Endothelial cell of umbilical vein (primary cell): ENCODE results near the gene MINPP1.
"Not testable (repeated sequence)": the region's sequence is repeated elsewhere in the genome, so short reads cannot be mapped to it uniquely, and the experiment has no call there.

Source experiments
- EZH2 ChIP-seq: IDR thresholded peaks from 2 replicates; pipeline ENCODE4 v1.6.1; 2012; ENCODE audit warnings: borderline replicate concordance, low read depth, mild to moderate bottlenecking, moderate library complexity, low read length, inconsistent platforms; ENCODE audit not compliant: severe bottlenecking
- FOS ChIP-seq: IDR thresholded peaks from 2 replicates; pipeline ENCODE4 v1.6.1; 2011; ENCODE audit warnings: mild to moderate bottlenecking, low read length, moderate library complexity, borderline replicate concordance; ENCODE audit not compliant: insufficient read depth
- JUN ChIP-seq: IDR thresholded peaks from 2 replicates; pipeline ENCODE4 v1.6.1; 2011; ENCODE audit warnings: borderline replicate concordance, low read depth; ENCODE audit not compliant: insufficient read length, insufficient read depth
- POLR2A ChIP-seq: IDR thresholded peaks from 2 replicates; pipeline ENCODE4 v1.6.1; 2012; ENCODE audit warnings: low read depth, mild to moderate bottlenecking, control low read depth, low read length
- POLR2AphosphoS5 ChIP-seq: IDR thresholded peaks from 2 replicates; pipeline ENCODE4 v1.6.1; 2012; ENCODE audit warnings: low read depth, mild to moderate bottlenecking, control low read depth, low read length, moderate library complexity; ENCODE audit not compliant: insufficient read depth
- TF ChIP-seq, protein P1 (sequence below): IDR thresholded peaks from 2 replicates; pipeline ENCODE4 v1.6.1; 2011; ENCODE audit not compliant: insufficient read depth, insufficient read length
- TF ChIP-seq, protein P2 (sequence below), 2 donors: IDR thresholded peaks; 1 replicate in 1 of 2; 2 replicates in 1 of 2; pipeline ENCODE4 v1.5.1; 2011; ENCODE audit warnings: low read length in 2 of 2, mild to moderate bottlenecking in 2 of 2, moderate library complexity in 2 of 2, control low read depth in 1 of 2, inconsistent platforms in 1 of 2, low read depth in 1 of 2; ENCODE audit not compliant: insufficient read depth in 1 of 2; ENCODE audit errors: extremely low read depth in 1 of 2

DNA sequence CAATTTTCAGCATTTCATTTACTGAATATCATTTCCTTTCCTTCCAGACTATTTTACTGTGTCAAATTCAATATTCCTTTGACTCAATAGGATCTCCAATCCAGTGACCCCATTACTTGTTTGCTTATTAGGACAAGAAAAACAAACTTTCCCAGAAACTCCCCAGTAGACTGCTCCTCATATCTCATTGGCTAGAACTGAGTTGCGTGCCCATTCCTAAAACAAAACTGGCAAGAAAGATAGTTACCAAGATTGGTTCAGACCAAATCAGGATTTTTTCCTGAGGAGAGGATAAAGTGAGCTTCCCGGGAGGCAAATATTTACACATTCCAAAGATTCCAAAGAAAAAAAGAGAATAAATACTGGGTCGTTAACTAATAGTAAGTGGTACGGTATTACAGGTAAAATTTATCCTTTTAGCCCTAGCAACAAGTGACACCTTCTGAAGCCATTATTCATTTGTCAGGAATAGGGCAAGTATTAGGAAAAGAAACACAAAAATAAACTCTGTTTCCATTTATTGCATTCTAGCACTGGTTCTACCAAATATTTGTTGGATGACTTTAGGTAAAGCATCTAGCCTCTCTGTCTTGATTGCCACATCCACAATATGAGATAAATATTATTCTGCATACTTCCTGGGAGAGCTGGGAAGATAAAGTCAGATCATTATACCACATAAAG is 6.4 kb upstream of the MINPP1 start:
- not testable (repeated sequence) for TF ChIP-seq POLR2A, POLR2AphosphoS5, JUN, EZH2, FOS
- TF ChIP-seq, protein P1, sequence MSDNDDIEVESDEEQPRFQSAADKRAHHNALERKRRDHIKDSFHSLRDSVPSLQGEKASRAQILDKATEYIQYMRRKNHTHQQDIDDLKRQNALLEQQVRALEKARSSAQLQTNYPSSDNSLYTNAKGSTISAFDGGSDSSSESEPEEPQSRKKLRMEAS: not testable (repeated sequence)
- TF ChIP-seq, protein P2, sequence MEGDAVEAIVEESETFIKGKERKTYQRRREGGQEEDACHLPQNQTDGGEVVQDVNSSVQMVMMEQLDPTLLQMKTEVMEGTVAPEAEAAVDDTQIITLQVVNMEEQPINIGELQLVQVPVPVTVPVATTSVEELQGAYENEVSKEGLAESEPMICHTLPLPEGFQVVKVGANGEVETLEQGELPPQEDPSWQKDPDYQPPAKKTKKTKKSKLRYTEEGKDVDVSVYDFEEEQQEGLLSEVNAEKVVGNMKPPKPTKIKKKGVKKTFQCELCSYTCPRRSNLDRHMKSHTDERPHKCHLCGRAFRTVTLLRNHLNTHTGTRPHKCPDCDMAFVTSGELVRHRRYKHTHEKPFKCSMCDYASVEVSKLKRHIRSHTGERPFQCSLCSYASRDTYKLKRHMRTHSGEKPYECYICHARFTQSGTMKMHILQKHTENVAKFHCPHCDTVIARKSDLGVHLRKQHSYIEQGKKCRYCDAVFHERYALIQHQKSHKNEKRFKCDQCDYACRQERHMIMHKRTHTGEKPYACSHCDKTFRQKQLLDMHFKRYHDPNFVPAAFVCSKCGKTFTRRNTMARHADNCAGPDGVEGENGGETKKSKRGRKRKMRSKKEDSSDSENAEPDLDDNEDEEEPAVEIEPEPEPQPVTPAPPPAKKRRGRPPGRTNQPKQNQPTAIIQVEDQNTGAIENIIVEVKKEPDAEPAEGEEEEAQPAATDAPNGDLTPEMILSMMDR (IDR thresholded peaks at IDR 0.05; ENCODE audit: extremely low read depth in 1 of 2, insufficient read depth in 1 of 2, low read depth in 1 of 2, low read length in 2 of 2): not testable (repeated sequence)
